Duodenal mucosa (tissue), 2 donors: ENCODE measurements around the gene LCN15.

Source experiments
- H3K27ac ChIP-seq: one replicate; pipeline ENCODE4 v1.7.0; 2013; ENCODE audit warnings: low read depth, low read length
- H3K27me3 ChIP-seq, 2 donors: one replicate each; pipeline ENCODE4 v1.7.0; 2013; ENCODE audit warnings: low read length in 2 of 2, control low read depth in 1 of 2; ENCODE audit not compliant: insufficient read depth in 2 of 2, control insufficient read depth in 1 of 2
- H3K36me3 ChIP-seq, 2 donors: one replicate each; pipeline ENCODE4 v1.7.0; 2013; ENCODE audit warnings: low read length in 2 of 2, control low read depth in 1 of 2; ENCODE audit not compliant: insufficient read depth in 2 of 2, control insufficient read depth in 1 of 2
- H3K4me1 ChIP-seq, 2 donors: one replicate each; pipeline ENCODE4 v1.7.0; 2013; ENCODE audit warnings: low read length in 2 of 2, control low read depth in 1 of 2; ENCODE audit not compliant: insufficient read depth in 2 of 2, control insufficient read depth in 1 of 2
- H3K4me3 ChIP-seq, 2 donors: one replicate each; pipeline ENCODE4 v1.7.0; 2013; ENCODE audit warnings: low read length in 2 of 2, low read depth in 1 of 2
- H3K9ac ChIP-seq, 2 donors: one replicate each; pipeline ENCODE4 v1.7.0; 2013; ENCODE audit warnings: low read length in 2 of 2, low read depth in 1 of 2
- H3K9me3 ChIP-seq, 2 donors: one replicate each; pipeline ENCODE4 v1.7.0; 2013; ENCODE audit warnings: low read length in 2 of 2, control low read depth in 1 of 2; ENCODE audit not compliant: control insufficient read depth in 1 of 2

LCN15 gene

DNA sequence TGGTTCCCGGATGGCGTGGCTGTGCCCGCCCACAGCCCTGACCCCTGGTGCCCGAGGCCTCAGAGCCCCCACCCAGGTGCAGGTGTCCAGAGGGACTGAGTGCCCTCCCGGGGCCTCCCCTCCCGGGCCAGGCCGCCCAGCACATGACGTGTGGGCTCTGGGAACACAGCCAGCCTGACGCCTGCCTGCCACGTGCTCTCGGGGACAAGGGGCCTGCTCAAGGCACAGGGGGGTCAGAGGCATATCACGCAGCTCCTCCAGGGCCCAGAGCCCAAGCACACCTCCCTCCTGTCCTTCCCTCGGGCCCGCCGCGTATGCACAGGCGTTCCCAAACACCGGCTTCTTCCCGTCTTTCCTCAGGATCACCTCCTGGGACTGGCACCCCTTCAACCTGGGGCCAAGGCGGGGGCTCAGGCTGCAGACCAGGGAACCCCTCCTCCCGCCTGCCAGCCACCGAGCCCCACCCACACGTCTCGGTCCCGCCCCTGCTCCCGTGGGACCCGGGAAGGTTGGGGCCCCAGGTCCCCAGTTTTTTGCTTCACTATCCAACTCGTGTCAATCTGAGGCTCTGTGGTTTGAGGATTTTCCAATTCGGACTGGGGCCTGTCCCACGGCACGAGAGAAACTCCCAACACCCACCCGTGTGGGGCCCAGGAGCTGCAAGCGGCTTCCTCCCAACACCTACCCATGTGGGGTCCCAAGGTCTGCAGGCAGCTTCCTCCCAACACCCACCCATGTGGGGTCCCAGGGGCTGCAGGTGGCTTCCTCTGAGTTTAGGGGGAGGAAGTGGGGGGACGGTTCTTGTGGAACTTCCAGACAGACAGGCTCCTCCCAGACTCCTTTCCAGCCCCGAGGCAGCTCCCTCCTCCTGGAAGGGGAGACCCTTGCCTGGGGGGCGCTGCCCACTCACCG lies 23.1 kb downstream of the LCN15 start:
- no peak overlapping the region for H3K4me3 ChIP-seq

GRCh38 chr9:136740491-136740890 lies 23.8 kb downstream of the LCN15 start:
- H3K9me3 ChIP-seq = no peaks in the 10 kb centered on the region

More for the DNA sequence above, 23.1 kb downstream of the LCN15 start:
- Histone ChIP-seq H3K9me3 (no peaks in the 10 kb centered on the region), H3K27me3 (peaks cover 40 to 51% of the 10 kb centered on the region in 2 donors), H3K27ac (no peak overlapping the region), H3K9ac (no peak overlapping the region), H3K36me3 (no peaks in the 10 kb centered on the region), H3K4me1 (peaks cover 5 to 8% of the 10 kb centered on the region in 2 donors)

DNA sequence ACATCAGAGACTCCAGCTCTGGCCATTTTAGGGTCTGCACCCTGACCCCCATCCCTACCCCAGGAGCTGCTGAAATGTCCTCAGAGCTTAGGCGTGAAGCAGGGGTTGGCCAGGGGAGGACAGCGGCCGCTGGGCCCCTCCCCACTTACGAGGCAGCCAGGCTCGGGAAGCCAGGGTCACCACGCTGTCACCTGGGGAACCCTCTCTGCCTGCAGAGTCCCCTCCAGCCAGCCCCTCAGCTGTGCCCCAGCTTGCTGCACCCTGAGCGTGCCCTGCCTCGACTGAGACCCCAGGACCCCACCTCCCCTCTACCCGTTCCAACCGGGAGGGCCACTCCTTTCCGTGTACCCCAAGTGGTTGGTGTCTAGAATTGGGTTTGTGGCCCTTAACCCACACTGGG lies 24.2 kb downstream of the LCN15 start:
- peaks cover 40 to 51% of the 10 kb centered on the region in 2 donors for H3K27me3 ChIP-seq
- peaks cover 5 to 8% of the 10 kb centered on the region in 2 donors for H3K4me1 ChIP-seq
- no peaks in the 10 kb centered on the region for H3K9me3 ChIP-seq
- H3K36me3 ChIP-seq = no peaks in the 10 kb centered on the region
- H3K9ac ChIP-seq = no peak overlapping the region
- no peak overlapping the region for H3K4me3 ChIP-seq
- no peak overlapping the region for H3K27ac ChIP-seq

More at GRCh38 chr9:136740491-136740890, 23.8 kb downstream of the LCN15 start:
- Histone ChIP-seq H3K36me3 (no peaks in the 10 kb centered on the region), H3K9ac (no peak overlapping the region), H3K27me3 (peaks cover 40 to 51% of the 10 kb centered on the region in 2 donors), H3K4me3 (no peak overlapping the region), H3K4me1 (peaks cover 5 to 8% of the 10 kb centered on the region in 2 donors), H3K27ac (no peak overlapping the region)

- Histone ChIP-seq H3K4me3 (no peak overlapping the region), H3K27me3 (peaks cover 40 to 51% of the 10 kb centered on the region in 2 donors), H3K4me1 (peaks cover 5 to 8% of the 10 kb centered on the region in 2 donors), H3K27ac (no peak overlapping the region), H3K9ac (no peak overlapping the region), H3K9me3 (no peaks in the 10 kb centered on the region), H3K36me3 (no peaks in the 10 kb centered on the region)
Observed at GRCh38 chr9:136739509-136739908, 24.8 kb downstream of the LCN15 start.

DNA sequence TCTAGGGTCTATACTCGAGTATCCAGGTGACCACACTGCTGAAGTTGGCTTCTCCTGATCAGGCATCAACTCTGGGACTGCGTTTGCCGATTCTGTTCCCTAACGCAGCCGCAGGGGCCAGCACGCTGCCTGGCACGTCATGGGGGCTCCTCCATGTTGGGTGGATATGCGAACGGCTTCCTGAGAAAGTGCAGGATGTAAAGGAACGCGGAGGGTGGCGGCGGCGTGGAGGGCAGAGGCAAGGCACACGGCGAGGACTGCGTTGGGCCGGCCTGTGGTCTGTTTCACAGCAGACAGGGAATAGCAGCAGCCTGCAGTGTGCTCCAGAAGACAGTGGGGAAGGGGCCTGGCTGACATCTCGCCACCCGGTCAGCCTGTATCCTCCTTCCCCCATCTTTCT lies 25.4 kb downstream of the LCN15 start:
- Histone ChIP-seq H3K9me3 (no peaks in the 10 kb centered on the region), H3K9ac (no peak overlapping the region), H3K36me3 (no peaks in the 10 kb centered on the region), H3K27me3 (peaks cover 40 to 51% of the 10 kb centered on the region in 2 donors), H3K4me3 (no peak overlapping the region), H3K4me1 (peaks cover 5 to 8% of the 10 kb centered on the region in 2 donors), H3K27ac (no peak overlapping the region)

DNA sequence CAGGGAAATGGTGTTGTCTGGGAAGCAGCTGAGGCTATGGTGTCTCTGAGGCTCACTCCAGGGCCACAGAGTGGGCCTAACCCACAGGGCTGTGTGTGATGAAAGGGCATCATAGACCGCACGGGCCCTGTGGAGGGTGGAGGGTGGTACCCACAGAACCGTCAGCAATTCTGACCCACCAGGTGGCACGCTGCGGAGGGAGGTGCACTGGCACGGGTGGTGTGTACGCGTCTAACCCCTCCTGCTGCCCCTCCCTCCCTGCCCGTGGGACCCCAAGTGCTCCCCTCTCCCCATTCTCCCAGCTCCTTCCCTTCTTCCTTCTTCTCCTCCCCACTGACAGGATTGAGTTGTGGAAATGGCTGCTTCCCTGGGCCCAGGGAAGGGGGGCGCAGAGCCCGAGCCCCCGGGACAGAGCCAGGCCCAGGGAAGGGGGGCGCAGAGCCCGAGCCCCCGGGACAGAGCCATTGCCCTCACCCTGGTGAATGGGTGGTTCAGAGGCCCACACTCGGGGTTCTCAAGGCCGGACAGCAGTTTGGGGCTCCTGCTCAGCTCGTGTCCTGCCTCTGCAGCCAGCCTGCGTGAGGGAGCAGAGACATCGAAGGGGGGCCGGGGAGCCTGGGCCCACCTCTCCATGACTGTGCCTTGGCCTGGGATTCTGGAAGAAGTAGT lies 28.4 kb downstream of the LCN15 start:
- Histone ChIP-seq H3K9me3 (no peaks in the 10 kb centered on the region), H3K27ac (no peak overlapping the region), H3K4me3 (no peak overlapping the region), H3K36me3 (no peaks in the 10 kb centered on the region), H3K27me3 (peaks cover 15 to 25% of the 10 kb centered on the region in 2 donors), H3K9ac (no peak overlapping the region), H3K4me1 (peaks cover under 1% of the 10 kb centered on the region in 2 donors)

- H3K9me3 ChIP-seq = no peaks in the 10 kb centered on the region
- peaks cover 6 to 16% of the 10 kb centered on the region in 2 donors for H3K27me3 ChIP-seq
- H3K4me1 ChIP-seq = no peaks in the 10 kb centered on the region
- no peak overlapping the region for H3K9ac ChIP-seq
- no peak overlapping the region for H3K4me3 ChIP-seq
- no peak overlapping the region for H3K27ac ChIP-seq
- no peaks in the 10 kb centered on the region for H3K36me3 ChIP-seq
Observed at GRCh38 chr9:136734837-136735496, 29.4 kb downstream of the LCN15 start.

- no peak overlapping the region for H3K4me3 ChIP-seq
- H3K4me1 ChIP-seq = peaks cover 6 to 7% of the 10 kb centered on the region in 2 donors
- no peak overlapping the region for H3K9ac ChIP-seq
- no peaks in the 10 kb centered on the region for H3K36me3 ChIP-seq
- H3K9me3 ChIP-seq = no peaks in the 10 kb centered on the region
- no peak overlapping the region for H3K27ac ChIP-seq
- peaks cover 0 to 3% of the 10 kb centered on the region in 2 donors for H3K27me3 ChIP-seq
Observed at GRCh38 chr9:136733611-136734010, 30.7 kb downstream of the LCN15 start.

DNA sequence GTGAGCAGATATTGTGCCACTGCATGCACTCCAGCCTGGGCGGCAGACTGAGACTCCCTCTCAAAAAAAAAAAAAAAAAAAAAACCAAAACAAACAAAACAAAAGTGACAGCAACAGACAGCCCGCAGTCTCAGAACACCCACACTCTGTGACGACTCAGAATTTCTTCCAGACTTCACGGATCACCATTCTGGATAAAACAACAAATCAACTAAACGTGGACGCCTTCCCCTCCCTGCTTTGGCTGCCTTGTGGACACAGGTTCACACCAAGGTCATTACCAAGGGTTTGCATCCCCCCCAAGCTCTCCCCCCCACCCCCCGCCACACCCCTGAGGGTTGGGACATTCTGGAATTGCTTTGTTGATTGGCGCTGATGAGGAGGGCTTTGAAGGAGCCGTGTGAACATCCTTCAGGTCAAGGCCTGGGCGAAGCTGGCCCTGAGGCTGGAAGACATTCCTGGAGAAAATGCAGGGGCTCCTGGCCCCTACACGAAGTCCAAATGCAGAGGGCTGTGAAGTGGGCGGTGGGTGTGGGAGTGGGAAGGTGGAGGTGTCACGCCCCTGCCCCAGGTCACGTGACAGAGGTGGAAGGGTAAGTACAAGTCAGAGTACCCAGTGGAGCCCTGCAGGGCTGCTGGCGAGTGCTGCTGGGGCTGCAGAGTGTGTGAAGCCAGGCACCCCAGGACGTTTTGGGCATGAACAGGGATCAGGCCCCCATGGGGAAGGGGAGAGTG lies 31.7 kb downstream of the LCN15 start:
- Histone ChIP-seq H3K36me3 (no peaks in the 10 kb centered on the region), H3K9me3 (no peaks in the 10 kb centered on the region), H3K27me3 (no peaks in the 10 kb centered on the region), H3K9ac (no peak overlapping the region), H3K27ac (no peak overlapping the region), H3K4me1 (peaks cover 6 to 10% of the 10 kb centered on the region in 2 donors), H3K4me3 (no peak overlapping the region)
